ENCODE results near the gene MMP17. TPM values are rescaled to one million over a fixed set of nuclear protein-coding genes. Genes with fewer than 3 reads are reported as not detected.

Gene MMP17
- total and polyA plus RNA-seq, 2 experiments from 2014 or later, result 0.40 to 0.42 TPM

GRCh38 chr12:131789638-131790037 lies 38.6 kb upstream of the MMP17 start:
- TF ChIP-seq EZH2 (IDR thresholded peaks at IDR 0.05; ENCODE audit: borderline replicate concordance) (no peak), EZH2phosphoT487 (IDR thresholded peaks at IDR 0.05; ENCODE audit: low read depth, severe bottlenecking, unreplicated experiment) (no peak), CTCF (IDR thresholded peaks at IDR 0.05; ENCODE audit: poor library complexity) (no peak)
- H3K9me3 ChIP-seq (ENCODE audit: low read depth), result no peaks in the 10 kb centered on the region
- no peaks in the 10 kb centered on the region for H4K20me1 ChIP-seq (ENCODE audit: insufficient read depth, poor library complexity, severe bottlenecking)
- WGBS (ENCODE audit: low lambda C conversion rate, missing lambda C conversion rate), result 96% methylated on average over 11 of the region's 12 CpGs
- no peak overlapping the region for H3K4me2 ChIP-seq
- no peak overlapping the region for H2AFZ ChIP-seq
- DNase-seq (ENCODE audit: low spot score), result no peak
- H3K27me3 ChIP-seq, result no peaks in the 10 kb centered on the region
- H3K79me2 ChIP-seq, result no peaks in the 10 kb centered on the region
- no peaks in the 10 kb centered on the region for H3K9me2 ChIP-seq (replicated peaks; ENCODE audit: insufficient read depth)
- no peaks in the 10 kb centered on the region for H3K4me1 ChIP-seq (ENCODE audit: insufficient read depth)
- H3K27ac ChIP-seq, result no peak overlapping the region
- H3K4me3 ChIP-seq, result no peak overlapping the region
- no peaks in the 10 kb centered on the region for H3K36me3 ChIP-seq (replicated peaks; ENCODE audit: insufficient read depth, low read depth)

GRCh38 chr12:131793243-131794022 lies 34.8 kb upstream of the MMP17 start:
- 90% methylated on average over 19 of the region's 19 CpGs for whole genome bisulfite sequencing (ENCODE audit: low lambda C conversion rate, missing lambda C conversion rate)
- TF ChIP-seq EZH2phosphoT487 (IDR thresholded peaks at IDR 0.05; ENCODE audit: low read depth, severe bottlenecking, unreplicated experiment), result no peak
- no peak for TF ChIP-seq CTCF (IDR thresholded peaks at IDR 0.05; ENCODE audit: poor library complexity)
- TF ChIP-seq EZH2 (IDR thresholded peaks at IDR 0.05; ENCODE audit: borderline replicate concordance), result no peak
- Histone ChIP-seq H3K4me1 (ENCODE audit: insufficient read depth) (no peaks in the 10 kb centered on the region), H3K4me2 (no peak overlapping the region), H3K9me2 (replicated peaks; ENCODE audit: insufficient read depth) (no peaks in the 10 kb centered on the region), H2AFZ (no peak overlapping the region), H3K36me3 (replicated peaks; ENCODE audit: insufficient read depth, low read depth) (no peaks in the 10 kb centered on the region), H3K27ac (no peak overlapping the region), H3K9me3 (ENCODE audit: low read depth) (no peaks in the 10 kb centered on the region), H3K27me3 (no peaks in the 10 kb centered on the region), H4K20me1 (ENCODE audit: insufficient read depth, poor library complexity, severe bottlenecking) (no peaks in the 10 kb centered on the region), H3K4me3 (no peak overlapping the region), H3K79me2 (no peaks in the 10 kb centered on the region)
- no peak for DNase-seq (ENCODE audit: low spot score)

GRCh38 chr12:131794061-131794460 lies 34.1 kb upstream of the MMP17 start:
- H3K9me3 ChIP-seq (ENCODE audit: low read depth), result no peaks in the 10 kb centered on the region
- DNase-seq (ENCODE audit: low spot score), result no peak
- no peak overlapping the region for H3K4me3 ChIP-seq
- 95% methylated on average over 7 of the region's 7 CpGs for WGBS (ENCODE audit: low lambda C conversion rate, missing lambda C conversion rate)
- TF ChIP-seq EZH2phosphoT487 (IDR thresholded peaks at IDR 0.05; ENCODE audit: low read depth, severe bottlenecking, unreplicated experiment) (no peak), EZH2 (IDR thresholded peaks at IDR 0.05; ENCODE audit: borderline replicate concordance) (no peak), CTCF (IDR thresholded peaks at IDR 0.05; ENCODE audit: poor library complexity) (no peak)
- no peaks in the 10 kb centered on the region for H3K27me3 ChIP-seq
- H3K9me2 ChIP-seq (replicated peaks; ENCODE audit: insufficient read depth), result no peaks in the 10 kb centered on the region
- H2AFZ ChIP-seq, result no peak overlapping the region
- H3K4me1 ChIP-seq (ENCODE audit: insufficient read depth), result no peaks in the 10 kb centered on the region
- no peaks in the 10 kb centered on the region for H4K20me1 ChIP-seq (ENCODE audit: insufficient read depth, poor library complexity, severe bottlenecking)
- no peak overlapping the region for H3K4me2 ChIP-seq
- no peak overlapping the region for H3K27ac ChIP-seq
- H3K79me2 ChIP-seq, result no peaks in the 10 kb centered on the region
- H3K36me3 ChIP-seq (replicated peaks; ENCODE audit: insufficient read depth, low read depth), result no peaks in the 10 kb centered on the region
